ENCODE measurements around the gene REC8. TPM values are rescaled to one million over a fixed set of nuclear protein-coding genes. Genes with fewer than 3 reads are reported as not detected.
A peak's percentile ranks its signal among the peaks of the same experiment; 100 is the strongest.

The REC8 gene
- total and polyA plus RNA-seq, 2 of the 13 experiments (the other 11 are each of a cell fraction or from before 2014, with no cell fraction given) = 3.4 to 14.7 TPM

DNA sequence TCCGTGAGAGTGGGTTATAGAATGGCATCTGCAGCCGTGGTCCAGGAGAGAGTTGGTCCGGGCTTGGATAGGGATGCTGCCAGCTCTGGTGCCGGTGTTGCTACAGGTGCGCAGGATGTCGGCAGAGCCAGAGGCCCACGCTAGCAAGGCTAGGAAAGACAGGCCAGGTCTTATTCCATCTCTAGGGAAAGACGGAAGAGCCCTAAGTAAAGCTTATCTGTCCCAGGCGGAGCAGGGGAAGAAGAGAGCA is 36.4 kb upstream of the REC8 start (continued):
- TF ChIP-seq ZNF704 (CRISPR knock-in tag; IDR thresholded peaks at IDR 0.05; ENCODE audit: borderline replicate concordance) (no peak; the same call in 1 of the 2 replicates), SIX1 (CRISPR knock-in tag; IDR thresholded peaks at IDR 0.05; ENCODE audit: borderline replicate concordance) (0 out of 2 replicates have a peak, but pooled peaks have one; percentile 1), ZBTB14 (CRISPR knock-in tag; IDR thresholded peaks at IDR 0.05) (no peak), ASH2L (IDR thresholded peaks at IDR 0.05; ENCODE audit: insufficient read length, low read depth, low read length) (no peak), TFE3 (CRISPR knock-in tag; IDR thresholded peaks at IDR 0.05) (no peak; the same call in 1 of the 2 replicates), ZBTB21 (CRISPR knock-in tag; IDR thresholded peaks at IDR 0.05) (no peak), ATF7-NPFF (CRISPR knock-in tag; IDR thresholded peaks at IDR 0.05; ENCODE audit: low read depth) (no peak), ZNF777 (CRISPR knock-in tag; IDR thresholded peaks at IDR 0.05) (no peak), SALL1 (CRISPR knock-in tag; IDR thresholded peaks at IDR 0.05) (no peak), MEF2D (CRISPR knock-in tag; IDR thresholded peaks at IDR 0.05) (no peak; the same call in none of the 2 replicates), ZNF333 (CRISPR knock-in tag; IDR thresholded peaks at IDR 0.05; ENCODE audit: borderline replicate concordance) (no peak), ATRX (CRISPR knock-in tag; IDR thresholded peaks at IDR 0.05; ENCODE audit: borderline replicate concordance) (peak; percentile 94; the same call in 1 of the 2 replicates), ZNF75D (CRISPR knock-in tag; IDR thresholded peaks at IDR 0.05; ENCODE audit: borderline replicate concordance) (no peak), THYN1 (CRISPR knock-in tag; IDR thresholded peaks at IDR 0.05; ENCODE audit: borderline replicate concordance, low read depth) (no peak), ZNF549 (CRISPR knock-in tag; IDR thresholded peaks at IDR 0.05) (no peak), CREM (IDR thresholded peaks at IDR 0.05) (no peak), CREM (CRISPR knock-in tag; IDR thresholded peaks at IDR 0.05) (0 out of 2 replicates have a peak, but pooled peaks have one; percentile 21), BATF2 (CRISPR knock-in tag; IDR thresholded peaks at IDR 0.05) (no peak), ZNF256 (CRISPR knock-in tag; conservative IDR thresholded peaks at IDR 0.05) (no peak)
- TF ChIP-seq, protein P1, sequence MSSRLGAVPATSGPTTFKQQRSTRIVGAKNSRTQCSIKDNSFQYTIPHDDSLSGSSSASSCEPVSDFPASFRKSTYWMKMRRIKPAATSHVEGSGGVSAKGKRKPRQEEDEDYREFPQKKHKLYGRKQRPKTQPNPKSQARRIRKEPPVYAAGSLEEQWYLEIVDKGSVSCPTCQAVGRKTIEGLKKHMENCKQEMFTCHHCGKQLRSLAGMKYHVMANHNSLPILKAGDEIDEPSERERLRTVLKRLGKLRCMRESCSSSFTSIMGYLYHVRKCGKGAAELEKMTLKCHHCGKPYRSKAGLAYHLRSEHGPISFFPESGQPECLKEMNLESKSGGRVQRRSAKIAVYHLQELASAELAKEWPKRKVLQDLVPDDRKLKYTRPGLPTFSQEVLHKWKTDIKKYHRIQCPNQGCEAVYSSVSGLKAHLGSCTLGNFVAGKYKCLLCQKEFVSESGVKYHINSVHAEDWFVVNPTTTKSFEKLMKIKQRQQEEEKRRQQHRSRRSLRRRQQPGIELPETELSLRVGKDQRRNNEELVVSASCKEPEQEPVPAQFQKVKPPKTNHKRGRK (CRISPR knock-in tag; IDR thresholded peaks at IDR 0.05) = peak; percentile 92
- TF ChIP-seq, protein P2, sequence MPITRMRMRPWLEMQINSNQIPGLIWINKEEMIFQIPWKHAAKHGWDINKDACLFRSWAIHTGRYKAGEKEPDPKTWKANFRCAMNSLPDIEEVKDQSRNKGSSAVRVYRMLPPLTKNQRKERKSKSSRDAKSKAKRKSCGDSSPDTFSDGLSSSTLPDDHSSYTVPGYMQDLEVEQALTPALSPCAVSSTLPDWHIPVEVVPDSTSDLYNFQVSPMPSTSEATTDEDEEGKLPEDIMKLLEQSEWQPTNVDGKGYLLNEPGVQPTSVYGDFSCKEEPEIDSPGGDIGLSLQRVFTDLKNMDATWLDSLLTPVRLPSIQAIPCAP (CRISPR knock-in tag; IDR thresholded peaks at IDR 0.05; ENCODE audit: low read depth) = no peak
- TF ChIP-seq, protein P3, sequence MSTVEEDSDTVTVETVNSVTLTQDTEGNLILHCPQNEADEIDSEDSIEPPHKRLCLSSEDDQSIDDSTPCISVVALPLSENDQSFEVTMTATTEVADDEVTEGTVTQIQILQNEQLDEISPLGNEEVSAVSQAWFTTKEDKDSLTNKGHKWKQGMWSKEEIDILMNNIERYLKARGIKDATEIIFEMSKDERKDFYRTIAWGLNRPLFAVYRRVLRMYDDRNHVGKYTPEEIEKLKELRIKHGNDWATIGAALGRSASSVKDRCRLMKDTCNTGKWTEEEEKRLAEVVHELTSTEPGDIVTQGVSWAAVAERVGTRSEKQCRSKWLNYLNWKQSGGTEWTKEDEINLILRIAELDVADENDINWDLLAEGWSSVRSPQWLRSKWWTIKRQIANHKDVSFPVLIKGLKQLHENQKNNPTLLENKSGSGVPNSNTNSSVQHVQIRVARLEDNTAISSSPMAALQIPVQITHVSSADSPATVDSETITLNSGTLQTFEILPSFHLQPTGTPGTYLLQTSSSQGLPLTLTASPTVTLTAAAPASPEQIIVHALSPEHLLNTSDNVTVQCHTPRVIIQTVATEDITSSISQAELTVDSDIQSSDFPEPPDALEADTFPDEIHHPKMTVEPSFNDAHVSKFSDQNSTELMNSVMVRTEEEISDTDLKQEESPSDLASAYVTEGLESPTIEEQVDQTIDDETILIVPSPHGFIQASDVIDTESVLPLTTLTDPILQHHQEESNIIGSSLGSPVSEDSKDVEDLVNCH (CRISPR knock-in tag; IDR thresholded peaks at IDR 0.05) = no peak

All from HepG2 (cell line).